ENCODE data around the gene CAMKK1.

Gene CAMKK1

GRCh38 chr17:3812284-3812683, 80.6 kb downstream of the CAMKK1 start:
- no peak for TF ChIP-seq PATZ1 (CRISPR knock-in tag; IDR thresholded peaks at IDR 0.05; ENCODE audit: borderline replicate concordance)
- no peak for TF ChIP-seq TCF4 (CRISPR knock-in tag; IDR thresholded peaks at IDR 0.05; ENCODE audit: borderline replicate concordance)
- no peak for TF ChIP-seq CREB5 (CRISPR knock-in tag; IDR thresholded peaks at IDR 0.05; ENCODE audit: low read depth)
- TF ChIP-seq ZFP30 (CRISPR knock-in tag; IDR thresholded peaks at IDR 0.05) = no peak
- TF ChIP-seq TOX (CRISPR knock-in tag; IDR thresholded peaks at IDR 0.05; ENCODE audit: borderline replicate concordance) = no peak
- TF ChIP-seq PPARA (CRISPR knock-in tag; IDR thresholded peaks at IDR 0.05; ENCODE audit: borderline replicate concordance) = no peak
- no peak for TF ChIP-seq SNAI2 (CRISPR knock-in tag; IDR thresholded peaks at IDR 0.05)
- no peak for TF ChIP-seq ZNF565 (CRISPR knock-in tag; conservative IDR thresholded peaks at IDR 0.05; ENCODE audit: low read depth)
- TF ChIP-seq ESRRG (CRISPR knock-in tag; IDR thresholded peaks at IDR 0.05) = no peak
- no peak for TF ChIP-seq ZNF70 (CRISPR knock-in tag; IDR thresholded peaks at IDR 0.05)
- TF ChIP-seq GLIS3 (CRISPR knock-in tag; IDR thresholded peaks at IDR 0.05) = no peak
- TF ChIP-seq BACH2 (CRISPR knock-in tag; IDR thresholded peaks at IDR 0.05; ENCODE audit: borderline replicate concordance) = no peak
- no peak for TF ChIP-seq ZFP3 (CRISPR knock-in tag; IDR thresholded peaks at IDR 0.05)
- no peak for TF ChIP-seq ZC3H10 (CRISPR knock-in tag; IDR thresholded peaks at IDR 0.05)
- TF ChIP-seq OSR1 (CRISPR knock-in tag; IDR thresholded peaks at IDR 0.05) = no peak
- TF ChIP-seq TSHZ2 (CRISPR knock-in tag; IDR thresholded peaks at IDR 0.05) = no peak
- no peak for ATAC-seq
